ENCODE data around the gene PDE4B. TPM values are rescaled to one million over a fixed set of nuclear protein-coding genes. Genes with fewer than 3 reads are reported as not detected.

PDE4B gene
- polyA plus RNA-seq, 1 donor (not counting 4 experiments of a cell fraction or from before 2014, with no cell fraction given): 0.29 TPM

DNA sequence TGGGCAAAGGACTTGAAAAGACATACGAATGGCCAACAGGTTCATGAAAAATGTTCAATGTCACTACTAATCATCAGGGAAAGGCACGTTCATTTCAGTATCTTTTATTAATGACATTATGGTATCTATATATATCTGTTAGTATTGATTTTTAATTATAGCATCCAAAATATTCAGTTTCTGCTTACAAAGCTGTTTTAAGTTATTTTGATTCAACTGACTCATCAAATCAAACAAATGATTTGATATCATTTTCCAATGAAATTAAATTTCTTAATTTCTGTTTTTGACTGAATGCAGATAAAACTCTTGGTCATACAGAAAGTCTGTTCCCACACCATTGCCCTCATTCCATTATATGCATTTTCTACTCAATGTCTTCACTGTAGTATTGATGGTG is 315.9 kb downstream of the PDE4B start:
- H3K27ac ChIP-seq (ENCODE audit: control insufficient read depth, insufficient read depth, low read length): no peak overlapping the region
- H4K20me1 ChIP-seq (ENCODE audit: control insufficient read depth, extremely low read depth, insufficient read depth, low read length): no peaks in the 10 kb centered on the region
- FAIRE-seq: no peak
- H3K27me3 ChIP-seq (ENCODE audit: control insufficient read depth, extremely low read depth, insufficient read depth, low read length): no peaks in the 10 kb centered on the region
- no peak overlapping the region for H3K4me3 ChIP-seq (ENCODE audit: control insufficient read depth in 2 of 3, extremely low read depth in 1 of 3, insufficient read depth in 2 of 3, low read depth in 1 of 3, low read length in 3 of 3)
- dilution Hi-C loops (cut with MboI; ENCODE audit: extremely low pct_ligation_motif_present, low sequenced_read_pairs): no loop called here
- H3K36me3 ChIP-seq (ENCODE audit: control insufficient read depth in 2 of 2, extremely low read depth in 1 of 2, insufficient read depth in 2 of 2, low read length in 2 of 2): no peaks in the 10 kb centered on the region
- H3K79me2 ChIP-seq (ENCODE audit: control insufficient read depth, insufficient read depth, low read length): no peaks in the 10 kb centered on the region
- DNase-seq (ENCODE audit: low read depth, low spot score): no peak
- H2AFZ ChIP-seq (ENCODE audit: control insufficient read depth, low read length): no peak overlapping the region
- H3K9me1 ChIP-seq (ENCODE audit: control insufficient read depth, extremely low read depth, insufficient read depth, low read length): no peaks in the 10 kb centered on the region
- no peaks in the 10 kb centered on the region for H3K9me3 ChIP-seq (ENCODE audit: control insufficient read depth, low read depth, low read length)
- no peak overlapping the region for H3K4me2 ChIP-seq (ENCODE audit: control insufficient read depth, extremely low read depth, insufficient read depth, low read depth, low read length)
- no peaks in the 10 kb centered on the region for H3K4me1 ChIP-seq (ENCODE audit: control insufficient read depth, extremely low read depth, insufficient read depth, low read length)
- TF ChIP-seq, protein P1, sequence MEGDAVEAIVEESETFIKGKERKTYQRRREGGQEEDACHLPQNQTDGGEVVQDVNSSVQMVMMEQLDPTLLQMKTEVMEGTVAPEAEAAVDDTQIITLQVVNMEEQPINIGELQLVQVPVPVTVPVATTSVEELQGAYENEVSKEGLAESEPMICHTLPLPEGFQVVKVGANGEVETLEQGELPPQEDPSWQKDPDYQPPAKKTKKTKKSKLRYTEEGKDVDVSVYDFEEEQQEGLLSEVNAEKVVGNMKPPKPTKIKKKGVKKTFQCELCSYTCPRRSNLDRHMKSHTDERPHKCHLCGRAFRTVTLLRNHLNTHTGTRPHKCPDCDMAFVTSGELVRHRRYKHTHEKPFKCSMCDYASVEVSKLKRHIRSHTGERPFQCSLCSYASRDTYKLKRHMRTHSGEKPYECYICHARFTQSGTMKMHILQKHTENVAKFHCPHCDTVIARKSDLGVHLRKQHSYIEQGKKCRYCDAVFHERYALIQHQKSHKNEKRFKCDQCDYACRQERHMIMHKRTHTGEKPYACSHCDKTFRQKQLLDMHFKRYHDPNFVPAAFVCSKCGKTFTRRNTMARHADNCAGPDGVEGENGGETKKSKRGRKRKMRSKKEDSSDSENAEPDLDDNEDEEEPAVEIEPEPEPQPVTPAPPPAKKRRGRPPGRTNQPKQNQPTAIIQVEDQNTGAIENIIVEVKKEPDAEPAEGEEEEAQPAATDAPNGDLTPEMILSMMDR (optimal IDR thresholded peaks at IDR 0.05 in 1 of 3, IDR thresholded peaks at IDR 0.05 in 1 of 3, conservative IDR thresholded peaks at IDR 0.05 in 1 of 3; ENCODE audit: extremely low read depth in 1 of 3, insufficient read depth in 2 of 3, low read length in 3 of 3): no peak
- TF ChIP-seq EZH2 (IDR thresholded peaks at IDR 0.05; ENCODE audit: low read length): no peak
- no peak overlapping the region for H3K9ac ChIP-seq (ENCODE audit: control insufficient read depth, extremely low read depth, insufficient read depth, low read length)

DNA sequence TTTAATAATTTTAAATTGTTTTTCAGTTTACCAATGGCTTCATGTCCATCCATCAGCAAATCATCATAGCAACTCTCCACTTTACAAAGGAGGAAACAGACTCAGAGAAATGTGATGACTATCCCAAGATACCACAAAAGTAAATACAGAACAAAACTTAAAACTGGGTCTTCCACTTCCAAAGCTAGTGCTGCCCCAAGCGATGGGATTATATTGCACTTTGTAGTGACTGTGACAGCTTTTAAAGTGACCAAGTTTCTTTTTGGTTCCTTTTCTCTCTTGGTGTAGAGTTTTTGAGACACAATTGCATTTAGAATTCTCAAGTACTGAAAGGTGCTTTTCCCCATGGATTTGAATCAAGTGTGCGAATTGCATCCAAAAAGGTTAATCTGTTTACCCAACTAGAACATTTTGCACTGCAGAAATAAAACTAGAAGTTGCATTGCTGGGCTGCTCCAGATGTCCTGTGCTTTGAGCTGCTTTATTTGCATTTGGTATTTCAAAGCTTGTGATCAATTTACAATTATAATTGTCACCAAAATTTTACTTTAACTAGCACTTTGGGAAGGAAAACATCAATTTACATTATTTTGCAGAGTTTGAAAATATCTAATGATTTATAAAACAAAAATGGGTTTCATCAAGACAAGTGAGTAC is 320.2 kb downstream of the PDE4B start:
- dilution Hi-C loops (cut with MboI; ENCODE audit: extremely low pct_ligation_motif_present, low sequenced_read_pairs): no loop called here
- Histone ChIP-seq H3K27ac (ENCODE audit: control insufficient read depth, insufficient read depth, low read length) (no peak overlapping the region), H3K4me2 (ENCODE audit: control insufficient read depth, extremely low read depth, insufficient read depth, low read depth, low read length) (no peak overlapping the region), H2AFZ (ENCODE audit: control insufficient read depth, low read length) (no peak overlapping the region), H3K4me1 (ENCODE audit: control insufficient read depth, extremely low read depth, insufficient read depth, low read length) (no peaks in the 10 kb centered on the region), H3K27me3 (ENCODE audit: control insufficient read depth, extremely low read depth, insufficient read depth, low read length) (no peaks in the 10 kb centered on the region), H3K4me3 (ENCODE audit: control insufficient read depth in 2 of 3, extremely low read depth in 1 of 3, insufficient read depth in 2 of 3, low read depth in 1 of 3, low read length in 3 of 3) (no peak overlapping the region), H3K9me3 (ENCODE audit: control insufficient read depth, low read depth, low read length) (no peaks in the 10 kb centered on the region), H3K79me2 (ENCODE audit: control insufficient read depth, insufficient read depth, low read length) (no peaks in the 10 kb centered on the region), H3K36me3 (ENCODE audit: control insufficient read depth in 2 of 2, extremely low read depth in 1 of 2, insufficient read depth in 2 of 2, low read length in 2 of 2) (no peaks in the 10 kb centered on the region), H4K20me1 (ENCODE audit: control insufficient read depth, extremely low read depth, insufficient read depth, low read length) (no peaks in the 10 kb centered on the region), H3K9ac (ENCODE audit: control insufficient read depth, extremely low read depth, insufficient read depth, low read length) (no peak overlapping the region), H3K9me1 (ENCODE audit: control insufficient read depth, extremely low read depth, insufficient read depth, low read length) (no peaks in the 10 kb centered on the region)
- no peak for FAIRE-seq
- no peak for DNase-seq (ENCODE audit: low read depth, low spot score)
- no peak for TF ChIP-seq EZH2 (IDR thresholded peaks at IDR 0.05; ENCODE audit: low read length)
- TF ChIP-seq, protein P1 (optimal IDR thresholded peaks at IDR 0.05 in 1 of 3, IDR thresholded peaks at IDR 0.05 in 1 of 3, conservative IDR thresholded peaks at IDR 0.05 in 1 of 3; ENCODE audit: extremely low read depth in 1 of 3, insufficient read depth in 2 of 3, low read length in 3 of 3): no peak

All from keratinocyte (primary cell).